PFSK-1 (cell line): ENCODE measurements around the gene C1QTNF5.

Source experiments
- FOXP2 ChIP-seq: optimal IDR thresholded peaks from 2 replicates; pipeline ENCODE3; 2011; ENCODE audit warnings: borderline replicate concordance, control low read depth, inconsistent platforms; ENCODE audit not compliant: insufficient read depth; ENCODE audit errors: extremely low read length, extremely low read depth
- POLR2AphosphoS5 ChIP-seq: IDR thresholded peaks from 2 replicates; pipeline ENCODE4 v1.6.1; 2012; ENCODE audit warnings: low read depth, mild to moderate bottlenecking, control low read depth, low read length, moderate library complexity
- REST ChIP-seq, 2 experiments: IDR thresholded peaks; 2 replicates each; pipeline versions ENCODE4 v1.6.1 to v1.8.0; 2011 to 2012; ENCODE audit warnings: low read depth in 2 of 2, low read length in 2 of 2, control low read depth in 1 of 2, inconsistent platforms in 1 of 2, mild to moderate bottlenecking in 1 of 2, moderate library complexity in 1 of 2; ENCODE audit not compliant: insufficient read depth in 1 of 2
- SIN3A ChIP-seq: IDR thresholded peaks from 2 replicates; pipeline ENCODE4 v1.6.1; 2012; ENCODE audit warnings: mild to moderate bottlenecking, low read length, moderate library complexity, borderline replicate concordance; ENCODE audit not compliant: insufficient read depth
- TAF1 ChIP-seq: IDR thresholded peaks from 2 replicates; pipeline ENCODE4 v1.6.1; 2012; ENCODE audit warnings: low read length, control low read depth, borderline replicate concordance; ENCODE audit not compliant: insufficient read depth

C1QTNF5 gene

GRCh38 chr11:119323532-119324033 is 17.1 kb downstream of the C1QTNF5 start:
- TF ChIP-seq TAF1 (no peak), SIN3A (no peak), POLR2AphosphoS5 (no peak), REST (IDR thresholded peaks at IDR 0.05; ENCODE audit: insufficient read depth in 1 of 2, low read depth in 2 of 2, low read length in 2 of 2) (no peak), FOXP2 (no peak)

- TF ChIP-seq TAF1 (no peak), SIN3A (no peak), FOXP2 (no peak), REST (IDR thresholded peaks at IDR 0.05; ENCODE audit: insufficient read depth in 1 of 2, low read depth in 2 of 2, low read length in 2 of 2) (no peak), POLR2AphosphoS5 (no peak)
Observed at GRCh38 chr11:119322921-119323531, 17.7 kb downstream of the C1QTNF5 start.

- TF ChIP-seq REST (IDR thresholded peaks at IDR 0.05; ENCODE audit: insufficient read depth in 1 of 2, low read depth in 2 of 2, low read length in 2 of 2) (no peak), SIN3A (no peak), TAF1 (no peak)
Observed at GRCh38 chr11:119322360-119322739, 18.3 kb downstream of the C1QTNF5 start.

- no peak for TF ChIP-seq REST (IDR thresholded peaks at IDR 0.05; ENCODE audit: insufficient read depth in 1 of 2, low read depth in 2 of 2, low read length in 2 of 2)
- no peak for TF ChIP-seq FOXP2
- TF ChIP-seq TAF1 = no peak
- no peak for TF ChIP-seq SIN3A
- TF ChIP-seq POLR2AphosphoS5 = no peak
Observed at GRCh38 chr11:119320776-119321524, 19.7 kb downstream of the C1QTNF5 start.
